Smooth muscle cell (in vitro differentiated cells): ENCODE measurements around the gene PCNX2. TPM values are rescaled to one million over a fixed set of nuclear protein-coding genes. Genes with fewer than 3 reads are reported as not detected.

Source experiments
- DNase-seq: peaks from one replicate; lab custom pipeline; 2025; ENCODE audit not compliant: unreplicated experiment; lab: John Stamatoyannopoulos, UW
- H2AFZ ChIP-seq: fragments of 200-600 bp; sonication (generic); 2 replicates; pipeline ENCODE4 v1.6.0; 2016; ENCODE audit warnings: antibody characterized with exemption, low read depth, mild to moderate bottlenecking
- H3F3A ChIP-seq: fragments of 200-600 bp; sonication (generic); 2 replicates; pipeline ENCODE4 v1.6.0; 2017; ENCODE audit warnings: antibody characterized with exemption, low read depth
- H3K27ac ChIP-seq: fragments of 200-600 bp; sonication (generic); 2 replicates; pipeline ENCODE4 v1.5.1; 2016; ENCODE audit warnings: low read depth, mild to moderate bottlenecking
- H3K27me3 ChIP-seq: fragments of 200-600 bp; sonication (generic); 2 replicates; pipeline ENCODE4 v1.6.1; 2016; ENCODE audit warnings: low read depth, mild to moderate bottlenecking
- H3K36me3 ChIP-seq: fragments of 200-600 bp; sonication (generic); 2 replicates; pipeline ENCODE4 v1.5.1; 2016; ENCODE audit warnings: low read depth
- H3K4me1 ChIP-seq: fragments of 200-600 bp; sonication (generic); 2 replicates; pipeline ENCODE4 v1.5.1; 2016; ENCODE audit warnings: low read depth
- H3K4me2 ChIP-seq: fragments of 200-600 bp; sonication (generic); 2 replicates; pipeline ENCODE4 v1.6.0; 2016; ENCODE audit warnings: mild to moderate bottlenecking
- H3K4me3 ChIP-seq: fragments of 200-600 bp; sonication (generic); 2 replicates; pipeline ENCODE4 v1.5.1; 2016; ENCODE audit warnings: mild to moderate bottlenecking
- H3K79me2 ChIP-seq: fragments of 200-600 bp; sonication (generic); 2 replicates; pipeline ENCODE4 v1.6.0; 2016; ENCODE audit warnings: low read depth, mild to moderate bottlenecking
- H3K9ac ChIP-seq: fragments of 200-600 bp; sonication (generic); 2 replicates; pipeline ENCODE4 v1.6.0; 2016; ENCODE audit warnings: low read depth
- H3K9me3 ChIP-seq: fragments of 200-600 bp; sonication (generic); replicated peaks from 2 replicates; pipeline ENCODE4 v1.5.1; 2016; ENCODE audit warnings: low read depth
- H4K20me1 ChIP-seq: fragments of 200-600 bp; sonication (generic); 2 replicates; pipeline ENCODE4 v1.6.0; 2016; ENCODE audit warnings: low read depth
- CTCF ChIP-seq: fragments of 200-600 bp; sonication (generic); IDR thresholded peaks from 2 replicates; pipeline ENCODE4 v1.5.1; 2017; ENCODE audit warnings: borderline replicate concordance, mild to moderate bottlenecking, antibody characterized with exemption; ENCODE audit not compliant: insufficient read depth, poor library complexity, severe bottlenecking
- WGBS: methylation state at CpG from one replicate; pipeline ENCODE4 v1.1.7; 2016; ENCODE audit warnings: low lambda C conversion rate; 5-methylcytosine and 5-hydroxymethylcytosine counted together
- polyA plus RNA-seq: library from polyadenylated mRNA; unstranded; fragments of >200 nt; fragmentation: Nextera tagmentation; extraction: Ambion mirVana; gene quantifications from 2 replicates; pipeline ENCODE4 v1.2.1, GENCODE V29; 2016
- total RNA-seq: library from RNA; depleted of rRNA; stranded (reverse); fragments of >200 nt; gene quantifications from 2 replicates; pipeline ENCODE4 v1.2.3, GENCODE V29; 2014

Gene PCNX2
- total and polyA plus RNA-seq, 2 experiments from 2014 or later: 4.7 to 18.2 TPM

GRCh38 chr1:233319272-233319671, 23.7 kb upstream of the PCNX2 start:
- Histone ChIP-seq H3K79me2 (no peaks in the 10 kb centered on the region), H2AFZ (no peak overlapping the region), H4K20me1 (no peaks in the 10 kb centered on the region), H3K9ac (no peak overlapping the region), H3K9me3 (no peaks in the 10 kb centered on the region), H3K36me3 (no peaks in the 10 kb centered on the region), H3K4me3 (no peak overlapping the region), H3F3A (no peaks in the 10 kb centered on the region), H3K4me2 (no peak overlapping the region), H3K27ac (no peak overlapping the region), H3K4me1 (no peaks in the 10 kb centered on the region), H3K27me3 (peaks cover 37% of the 10 kb centered on the region)
- no peak for TF ChIP-seq CTCF
- WGBS: 84% methylated on average over 6 of the region's 6 CpGs
- DNase-seq: no peak

- no peak for DNase-seq
- Histone ChIP-seq H3K9ac (no peak overlapping the region), H3K36me3 (no peaks in the 10 kb centered on the region), H3K9me3 (no peaks in the 10 kb centered on the region), H3K4me2 (no peak overlapping the region), H4K20me1 (no peaks in the 10 kb centered on the region), H3K27ac (no peak overlapping the region), H2AFZ (no peak overlapping the region), H3K4me1 (no peaks in the 10 kb centered on the region), H3K79me2 (no peaks in the 10 kb centered on the region), H3K4me3 (no peak overlapping the region), H3K27me3 (peaks cover 23% of the 10 kb centered on the region), H3F3A (no peaks in the 10 kb centered on the region)
- no peak for TF ChIP-seq CTCF
- 72% methylated on average over 1 of the region's 1 CpG for WGBS
Measured at GRCh38 chr1:233316473-233316872, 20.9 kb upstream of the PCNX2 start.

- H3K9me3 ChIP-seq: no peaks in the 10 kb centered on the region
- no peak overlapping the region for H2AFZ ChIP-seq
- TF ChIP-seq CTCF: no peak
- no peaks in the 10 kb centered on the region for H4K20me1 ChIP-seq
- H3K4me2 ChIP-seq: no peak overlapping the region
- no peaks in the 10 kb centered on the region for H3K79me2 ChIP-seq
- WGBS: 96% methylated on average over 1 of the region's 1 CpG
- no peak for DNase-seq
- no peak overlapping the region for H3K4me3 ChIP-seq
- H3K27ac ChIP-seq: no peak overlapping the region
- no peaks in the 10 kb centered on the region for H3F3A ChIP-seq
- peaks cover 23% of the 10 kb centered on the region for H3K27me3 ChIP-seq
- no peaks in the 10 kb centered on the region for H3K36me3 ChIP-seq
- H3K9ac ChIP-seq: no peak overlapping the region
- no peaks in the 10 kb centered on the region for H3K4me1 ChIP-seq
Measured at GRCh38 chr1:233315718-233316301, 20.3 kb upstream of the PCNX2 start.
